ENCODE results near the gene SNX33.

The SNX33 gene

GRCh38 chr15:75644376-75644775 lies 3.3 kb upstream of the SNX33 start:
- DNase-seq: no peak

- no peak for DNase-seq
Measured at GRCh38 chr15:75646112-75646943, 1.4 kb upstream of the SNX33 start.

DNA sequence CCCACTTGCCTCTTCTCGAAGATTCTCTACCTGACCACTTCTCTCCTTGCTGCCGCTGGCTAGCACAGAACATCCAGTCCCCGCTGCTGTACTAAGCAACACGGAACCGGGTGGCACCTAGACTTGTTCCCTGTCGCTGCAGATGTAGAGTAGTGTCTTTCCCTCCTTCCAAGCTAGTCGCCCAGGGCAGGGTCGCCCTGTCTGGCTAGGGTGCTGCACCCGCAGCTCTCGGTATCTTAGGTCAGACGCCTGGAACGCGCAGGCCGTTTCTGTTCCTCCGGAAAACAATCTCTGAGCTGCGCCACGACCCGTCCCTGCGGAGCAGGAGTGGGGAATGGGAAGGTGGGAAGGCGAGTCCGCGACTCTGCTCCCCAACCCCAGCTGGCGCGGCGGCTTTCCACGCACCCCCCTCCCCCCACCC lies 758 bp upstream of the SNX33 start:
- DNase-seq: peak; percentile 18

- DNase-seq: peak; percentile 34
Measured at GRCh38 chr15:75648156-75649000, 666 bp downstream of the SNX33 start.

- DNase-seq: no peak
Measured at GRCh38 chr15:75649045-75649761, 1.5 kb downstream of the SNX33 start.

- no peak for DNase-seq
Measured at GRCh38 chr15:75649848-75650247, 2.1 kb downstream of the SNX33 start.

DNA sequence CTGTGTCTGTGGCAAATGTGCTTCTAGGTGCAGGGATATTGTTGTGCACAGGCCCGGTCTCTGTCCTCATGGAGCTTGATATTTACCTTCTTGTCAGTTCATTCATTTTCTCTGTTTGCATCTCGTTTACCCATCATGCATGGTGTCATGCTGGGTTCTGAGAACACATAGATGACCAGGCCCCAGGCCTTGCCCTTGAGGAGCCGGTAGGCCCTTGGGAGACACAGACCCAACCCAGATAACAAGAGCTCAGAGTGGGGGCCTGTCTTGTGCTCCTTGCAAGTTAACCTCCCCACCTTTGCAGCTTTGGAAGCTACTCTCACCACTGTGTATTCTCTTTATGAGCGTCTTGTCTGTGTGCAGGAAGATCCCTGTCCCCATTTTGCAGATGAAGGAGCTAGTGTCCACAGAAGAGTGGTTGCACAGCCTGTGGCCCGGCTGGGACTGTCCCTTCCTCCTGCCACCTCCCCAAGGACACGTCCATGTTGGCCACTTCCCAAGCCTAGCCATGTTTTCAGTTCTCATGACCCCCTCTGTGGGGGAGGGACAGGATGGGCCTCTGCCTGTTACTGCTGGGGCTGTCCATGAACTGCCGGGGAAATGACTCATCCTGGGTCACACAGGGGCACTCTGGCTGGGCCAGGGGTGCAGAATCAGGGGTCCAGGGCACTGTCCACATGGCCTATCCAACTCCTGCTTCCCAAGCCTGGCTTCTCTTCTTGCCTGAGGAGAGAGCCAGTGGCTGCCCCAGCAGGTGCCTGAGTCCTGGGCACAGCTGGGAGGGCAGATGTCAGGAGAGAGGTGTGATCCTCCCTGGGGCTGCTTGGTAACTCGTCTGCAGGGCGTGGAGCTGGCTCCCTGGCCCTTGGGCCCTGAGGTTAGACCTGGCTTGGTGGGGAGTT lies 3.4 kb downstream of the SNX33 start:
- DNase-seq: peak; percentile 49

- no peak for DNase-seq
Measured at GRCh38 chr15:75651810-75652543, 4.3 kb downstream of the SNX33 start.

GRCh38 chr15:75653347-75653913 lies 5.7 kb downstream of the SNX33 start:
- no peak for DNase-seq

- DNase-seq: no peak
Measured at GRCh38 chr15:75654201-75654907, 6.6 kb downstream of the SNX33 start.

DNA sequence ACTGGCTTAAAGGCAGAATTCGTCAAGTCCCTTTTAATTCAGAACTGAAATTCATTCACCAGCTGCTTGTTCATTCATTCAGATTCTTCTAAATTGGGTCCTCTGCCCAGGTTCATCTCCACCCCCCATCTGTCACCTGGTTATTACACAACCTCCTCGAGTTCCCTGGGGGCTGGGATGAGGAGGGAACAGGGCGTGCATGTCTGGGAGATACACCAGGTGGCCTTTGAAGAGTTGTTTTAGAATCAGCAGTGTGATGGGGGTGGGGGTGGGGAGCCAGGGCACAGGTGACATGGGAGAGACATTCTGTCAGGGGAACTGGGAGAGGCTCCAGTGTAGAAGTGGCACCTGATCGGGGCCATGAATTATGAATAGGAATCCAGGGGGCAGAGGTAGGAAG lies 8.2 kb downstream of the SNX33 start:
- DNase-seq: no peak

GRCh38 chr15:75656331-75656730 lies 8.6 kb downstream of the SNX33 start:
- no peak for DNase-seq

DNA sequence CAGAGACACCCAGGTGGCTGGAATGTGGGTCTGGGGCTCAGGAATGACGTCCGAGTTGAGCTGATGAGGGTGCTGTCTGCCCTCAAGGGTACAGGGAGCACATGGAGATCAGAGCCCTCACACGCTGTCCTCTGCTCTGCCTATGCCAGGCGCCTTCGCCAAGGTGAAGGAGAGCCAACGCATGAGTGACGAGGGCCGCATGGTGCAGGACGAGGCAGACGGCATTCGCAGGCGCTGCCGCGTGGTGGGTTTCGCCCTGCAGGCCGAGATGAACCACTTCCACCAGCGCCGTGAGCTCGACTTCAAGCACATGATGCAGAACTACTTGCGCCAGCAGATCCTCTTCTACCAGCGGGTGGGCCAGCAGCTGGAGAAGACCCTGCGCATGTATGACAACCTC lies 9.1 kb downstream of the SNX33 start:
- no peak for DNase-seq

DNA sequence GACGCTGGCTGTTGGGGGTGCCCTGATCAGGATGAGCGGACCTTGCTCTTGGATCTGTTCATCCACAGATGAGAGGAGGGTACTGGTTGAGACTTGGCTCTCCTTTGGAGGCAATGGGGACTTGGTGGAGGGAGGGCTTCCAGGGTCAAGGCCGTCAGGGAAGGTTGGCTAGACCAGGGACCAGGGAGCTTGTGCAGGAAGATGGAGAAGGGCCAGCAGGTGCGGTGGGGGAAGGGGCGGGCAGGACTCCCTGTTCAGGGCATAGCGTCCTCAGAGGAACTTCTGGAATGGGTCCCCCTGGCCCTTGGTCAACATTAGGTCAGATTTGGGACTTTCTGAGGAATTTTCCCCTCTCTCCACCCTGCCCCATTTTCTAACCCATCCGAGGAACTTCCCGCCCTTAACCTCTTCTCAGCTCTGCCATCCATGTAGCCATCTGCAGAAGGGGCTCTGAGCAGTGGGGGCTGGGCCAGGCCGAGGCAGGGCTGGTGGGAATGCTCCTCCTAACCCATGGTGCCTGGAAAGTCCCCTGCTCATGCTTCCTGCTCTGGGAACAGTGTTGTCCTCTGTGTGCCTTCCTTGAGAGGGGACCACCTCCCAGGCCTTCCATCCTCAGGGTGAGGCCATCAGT lies 11.5 kb downstream of the SNX33 start:
- no peak for DNase-seq

- no peak for DNase-seq
Measured at GRCh38 chr15:75659928-75660645, 12.4 kb downstream of the SNX33 start.

DNA sequence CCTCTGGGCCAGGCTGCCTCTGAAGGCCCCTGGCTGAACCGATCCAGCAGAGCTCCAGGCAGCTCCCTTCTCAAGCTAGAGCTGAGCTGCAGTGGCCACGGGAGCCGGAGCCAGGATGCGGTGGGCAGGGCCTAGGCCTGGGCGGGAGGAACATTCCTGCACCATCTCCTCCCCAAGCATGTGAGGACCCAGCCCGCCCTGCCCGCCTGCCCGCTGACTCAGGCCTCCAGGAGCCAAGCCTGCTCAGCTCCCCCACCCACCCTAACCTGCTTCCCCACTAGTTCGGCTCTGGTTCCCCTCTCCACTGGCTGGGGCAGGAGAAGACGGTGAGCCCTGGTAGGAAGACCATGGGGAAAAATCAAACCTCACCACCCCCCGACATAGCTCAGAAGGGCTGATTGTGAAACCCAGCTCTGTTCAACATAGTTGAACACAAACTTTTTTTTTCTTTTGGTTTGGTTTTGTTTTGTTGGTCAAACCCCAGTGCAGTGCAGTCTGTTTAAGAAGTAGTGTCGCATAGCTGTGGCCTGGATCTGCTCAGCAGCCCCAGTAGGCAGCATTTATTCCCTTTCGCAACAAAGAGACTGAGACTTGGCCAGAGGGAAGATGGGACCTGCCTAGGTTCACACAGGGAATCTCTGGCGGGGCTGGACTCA lies 13.5 kb downstream of the SNX33 start:
- peak; percentile 93 for DNase-seq

- no peak for DNase-seq
Measured at GRCh38 chr15:75661756-75662140, 14.0 kb downstream of the SNX33 start.

- DNase-seq: no peak
Measured at GRCh38 chr15:75662823-75663519, 15.3 kb downstream of the SNX33 start.

Data from HCEC 1CT (cell line).